Renal pelvis (tissue), 4 donors: Measurements from ENCODE around the gene COL18A1. TPM values are rescaled to one million over a fixed set of nuclear protein-coding genes. Genes with fewer than 3 reads are reported as not detected.
"Not testable (repeated sequence)": the region's sequence is repeated elsewhere in the genome, so short reads cannot be mapped to it uniquely, and the experiment has no call there.

ENCODE experiments used
- DNase-seq: peaks from one replicate; pipeline ENCODE4 v3.0.0-alpha.2; 2013
- polyA plus RNA-seq, 3 donors: library from polyadenylated mRNA; unstranded; fragments of 120-200 nt; gene quantifications; one replicate each; pipeline ENCODE4 v1.2.1, GENCODE V29; 2013; ENCODE audit not compliant: insufficient read length in 3 of 3

The COL18A1 gene
- polyA plus RNA-seq, 3 donors = 174 to 228 (median 196) TPM

GRCh38 chr21:45555557-45556301 lies 150.8 kb downstream of the COL18A1 start:
- peak; percentile 91 for DNase-seq

DNA sequence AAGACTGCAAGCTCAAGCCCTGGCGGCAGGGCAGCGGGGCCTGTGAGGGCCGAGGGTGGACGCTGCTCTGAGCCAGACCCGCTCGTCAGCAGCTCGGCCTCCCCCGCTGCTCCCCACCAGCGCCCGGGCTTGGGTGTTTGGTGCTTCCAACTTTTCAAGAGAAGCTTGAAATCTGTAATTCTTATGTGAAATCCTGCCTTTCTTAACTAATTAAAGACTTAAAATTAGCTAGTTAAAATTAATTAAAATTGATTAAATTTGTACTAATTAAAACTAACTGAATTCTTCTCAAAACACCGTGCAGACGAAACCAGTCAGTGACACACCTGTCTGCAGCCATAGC lies 151.3 kb downstream of the COL18A1 start:
- no peak for DNase-seq

DNA sequence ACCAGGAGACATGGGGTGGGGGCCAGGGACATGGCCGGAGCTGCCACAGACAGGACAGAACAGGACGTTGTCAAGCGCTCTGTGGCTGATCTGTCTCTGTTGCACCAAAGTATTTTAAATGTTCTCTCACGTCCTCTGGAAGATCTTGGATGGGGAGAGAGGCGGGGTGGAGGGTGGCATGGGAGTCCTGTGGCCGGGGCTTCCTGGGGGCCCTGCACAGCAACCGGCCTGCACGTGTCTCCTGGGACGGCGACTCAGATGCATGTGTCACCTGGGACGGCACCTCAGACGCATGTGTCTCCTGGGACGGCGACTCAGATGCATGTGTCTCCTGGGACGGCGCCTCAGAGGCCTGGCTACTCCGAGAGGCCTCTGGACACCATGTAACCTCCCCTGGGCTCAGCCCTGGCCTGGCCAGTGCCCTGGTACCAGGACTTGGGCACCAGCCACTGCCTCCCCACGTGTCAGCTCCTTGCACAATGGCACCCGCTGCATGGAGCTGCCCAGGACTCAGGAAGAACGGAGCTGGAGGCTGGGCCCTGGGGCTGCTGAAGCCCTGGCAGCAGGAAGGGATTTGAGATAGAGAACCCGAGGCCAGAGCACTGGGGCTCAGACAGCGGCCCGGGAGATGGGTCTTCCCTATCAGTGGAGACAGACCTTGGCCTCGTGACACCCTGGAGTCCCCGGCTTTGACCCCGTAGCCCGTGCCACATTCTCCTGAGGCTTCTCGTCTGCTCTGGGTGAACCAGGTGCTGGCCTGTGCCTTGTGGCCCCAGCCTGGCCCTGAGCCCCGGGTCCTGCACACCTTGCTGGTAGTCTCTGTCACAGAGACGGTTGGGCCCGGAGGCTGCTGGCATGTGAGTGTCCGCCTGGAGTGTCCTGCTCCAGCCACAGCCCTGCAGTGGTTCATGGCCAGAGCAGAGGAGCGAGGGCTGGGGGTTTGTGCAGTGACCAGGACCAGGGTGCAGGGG lies 152.0 kb downstream of the COL18A1 start:
- DNase-seq = no peak

- DNase-seq = no peak
Measured at GRCh38 chr21:45557616-45558043, 152.7 kb downstream of the COL18A1 start.

DNA sequence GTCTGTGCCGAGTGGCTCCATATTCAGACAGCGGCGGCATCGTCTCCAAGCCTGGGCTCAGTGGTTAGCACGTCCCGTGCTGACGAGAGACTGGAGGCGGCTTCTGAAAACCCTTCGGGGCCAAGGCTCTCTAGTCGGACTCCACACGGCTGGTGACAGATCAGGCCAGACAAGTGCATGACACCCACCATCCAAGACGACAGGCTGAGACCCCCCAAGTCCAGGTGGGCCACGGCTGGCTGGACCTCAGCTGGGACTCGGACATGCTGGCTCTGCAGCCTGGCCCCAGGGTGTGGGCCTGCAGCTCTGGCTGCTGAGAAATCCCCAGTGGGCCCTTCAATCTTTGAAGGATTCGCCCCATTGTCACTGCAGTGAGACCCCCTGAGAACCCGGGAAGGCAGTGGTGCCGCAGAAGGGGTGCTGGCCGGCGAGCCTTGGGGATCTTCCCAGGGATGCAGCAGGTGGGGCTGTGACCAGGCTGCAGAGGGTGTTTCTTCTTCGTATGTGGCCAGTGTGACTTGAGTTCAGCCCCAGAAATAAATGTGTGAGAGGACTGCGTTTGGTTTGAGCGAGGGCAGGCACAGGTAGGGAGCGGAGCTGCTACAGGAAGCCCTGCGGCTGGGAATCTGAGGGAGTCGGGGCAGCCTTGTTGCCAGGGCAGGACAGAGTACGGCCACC lies 153.2 kb downstream of the COL18A1 start:
- no peak for DNase-seq

DNA sequence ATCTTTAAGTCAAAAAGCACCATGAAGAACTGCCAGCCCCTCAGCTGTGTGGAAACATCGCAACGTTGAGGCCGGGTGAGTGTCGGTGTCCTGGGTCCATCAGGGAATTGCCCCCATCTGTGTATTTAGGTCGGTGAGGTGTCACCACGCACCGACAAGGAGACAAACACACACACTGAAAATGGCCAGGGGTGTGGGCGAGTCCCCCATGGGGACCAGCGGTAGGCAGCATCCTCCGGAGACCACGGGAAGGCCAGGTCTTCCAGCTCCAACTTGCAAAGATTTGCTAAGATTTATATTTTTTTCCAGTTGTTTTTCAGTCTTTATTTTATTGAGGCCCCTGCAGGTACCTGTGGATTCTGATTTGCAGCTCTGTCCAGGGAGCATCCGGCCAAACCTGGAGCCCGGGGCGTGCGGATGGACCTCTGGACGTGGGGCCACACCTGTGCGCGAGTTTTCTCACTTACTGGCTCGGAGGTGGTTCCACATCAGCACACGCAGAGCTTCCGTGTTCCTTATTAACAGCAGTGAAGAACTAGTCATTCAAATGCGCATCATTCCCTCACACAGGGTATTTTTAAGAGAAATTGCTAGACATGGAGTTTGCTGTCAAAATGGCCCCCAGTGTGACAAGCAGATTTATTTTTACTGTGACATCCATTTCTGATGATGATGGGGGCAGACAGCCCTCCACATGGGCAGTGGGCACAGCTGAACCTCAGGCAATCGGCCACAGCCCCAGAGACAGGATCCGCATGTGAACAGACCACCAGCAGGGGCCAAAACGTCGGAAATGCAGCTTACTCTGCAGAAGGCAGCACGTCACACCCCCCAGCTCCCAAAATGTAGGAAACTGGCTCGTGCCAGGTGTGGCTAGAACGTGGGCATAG lies 154.5 kb downstream of the COL18A1 start:
- DNase-seq = no peak

GRCh38 chr21:45560106-45561021 lies 155.4 kb downstream of the COL18A1 start:
- DNase-seq = no peak

DNA sequence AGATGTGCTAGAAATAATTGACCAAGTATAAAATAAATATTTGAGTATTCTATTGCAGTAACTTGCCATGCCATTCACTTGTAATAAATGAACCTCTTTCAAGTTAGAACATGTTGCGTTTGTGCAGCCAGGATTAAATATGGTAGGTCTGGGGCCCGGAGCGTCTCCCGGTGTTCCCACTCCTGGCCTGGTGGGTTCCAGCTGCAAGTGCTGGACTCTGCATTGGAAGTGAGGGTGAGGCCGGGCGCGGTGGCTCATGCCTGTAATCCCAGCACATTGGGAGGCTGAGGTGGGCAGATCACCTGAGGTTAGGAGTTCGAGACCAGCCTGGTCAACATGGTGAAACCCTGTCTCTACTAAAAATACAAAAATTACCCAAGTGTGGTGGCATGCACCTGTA lies 156.3 kb downstream of the COL18A1 start:
- DNase-seq = not testable (repeated sequence)

DNA sequence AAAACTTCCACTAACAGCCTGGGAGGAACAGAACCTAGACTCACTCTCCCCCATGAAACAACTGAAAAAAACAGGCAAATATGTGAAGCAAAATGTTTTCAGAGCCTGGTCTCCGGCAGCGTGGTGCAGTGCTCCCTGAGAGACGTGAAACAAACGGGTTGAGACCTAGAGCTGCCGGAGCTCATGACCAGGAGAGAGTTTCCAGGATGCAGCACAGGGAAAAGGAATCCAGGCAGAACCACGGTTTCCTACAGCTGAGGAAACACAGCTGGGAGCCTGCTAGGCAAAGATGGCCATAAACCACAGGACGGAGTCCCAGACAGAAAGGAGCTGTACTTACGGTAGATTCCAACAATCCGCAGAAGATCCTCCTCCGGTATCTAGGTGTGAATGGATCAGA lies 157.4 kb downstream of the COL18A1 start:
- DNase-seq = peak; percentile 30

DNA sequence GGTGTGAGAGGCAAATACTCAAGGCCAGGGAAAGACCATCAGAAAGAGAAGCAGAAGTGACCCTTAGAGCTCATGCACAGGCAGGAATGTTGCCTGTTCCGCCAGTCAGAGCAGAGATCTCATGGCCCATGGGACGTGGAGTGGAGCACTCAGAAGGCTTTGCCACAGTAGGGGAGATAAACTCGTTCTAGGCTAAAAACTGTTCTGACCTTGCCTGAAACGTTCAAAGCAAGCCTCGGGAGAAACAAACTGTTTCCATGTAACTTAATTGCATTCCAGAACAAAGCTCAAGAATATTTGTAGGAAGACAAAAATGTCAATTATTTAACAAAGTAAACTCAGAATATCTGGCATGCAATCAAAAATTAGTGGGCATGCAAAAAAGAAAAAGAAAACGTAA lies 158.0 kb downstream of the COL18A1 start:
- no peak for DNase-seq

Other genes with a start within 250 kb of the COL18A1 start
- 10 to 100 TPM; 37.9 to 41.3 (median 38.1) TPM for gene POFUT2, start 117.3 kb upstream of the COL18A1 start, polyA plus RNA-seq
- 10 to 100 TPM; 42.2 to 51.1 (median 50.2) TPM for gene SLC19A1, start 137.3 kb downstream of the COL18A1 start, polyA plus RNA-seq
- gene PCBP3, start 238.6 kb downstream of the COL18A1 start, polyA plus RNA-seq = 1 to 10 TPM; 1.9 to 2.0 (median 1.9) TPM